ENCODE results near the gene NBPF14. TPM values are rescaled to one million over a fixed set of nuclear protein-coding genes. Genes with fewer than 3 reads are reported as not detected.
"Not testable (repeated sequence)": the region's sequence is repeated elsewhere in the genome, so short reads cannot be mapped to it uniquely, and the experiment has no call there.

The NBPF14 gene, protein sequence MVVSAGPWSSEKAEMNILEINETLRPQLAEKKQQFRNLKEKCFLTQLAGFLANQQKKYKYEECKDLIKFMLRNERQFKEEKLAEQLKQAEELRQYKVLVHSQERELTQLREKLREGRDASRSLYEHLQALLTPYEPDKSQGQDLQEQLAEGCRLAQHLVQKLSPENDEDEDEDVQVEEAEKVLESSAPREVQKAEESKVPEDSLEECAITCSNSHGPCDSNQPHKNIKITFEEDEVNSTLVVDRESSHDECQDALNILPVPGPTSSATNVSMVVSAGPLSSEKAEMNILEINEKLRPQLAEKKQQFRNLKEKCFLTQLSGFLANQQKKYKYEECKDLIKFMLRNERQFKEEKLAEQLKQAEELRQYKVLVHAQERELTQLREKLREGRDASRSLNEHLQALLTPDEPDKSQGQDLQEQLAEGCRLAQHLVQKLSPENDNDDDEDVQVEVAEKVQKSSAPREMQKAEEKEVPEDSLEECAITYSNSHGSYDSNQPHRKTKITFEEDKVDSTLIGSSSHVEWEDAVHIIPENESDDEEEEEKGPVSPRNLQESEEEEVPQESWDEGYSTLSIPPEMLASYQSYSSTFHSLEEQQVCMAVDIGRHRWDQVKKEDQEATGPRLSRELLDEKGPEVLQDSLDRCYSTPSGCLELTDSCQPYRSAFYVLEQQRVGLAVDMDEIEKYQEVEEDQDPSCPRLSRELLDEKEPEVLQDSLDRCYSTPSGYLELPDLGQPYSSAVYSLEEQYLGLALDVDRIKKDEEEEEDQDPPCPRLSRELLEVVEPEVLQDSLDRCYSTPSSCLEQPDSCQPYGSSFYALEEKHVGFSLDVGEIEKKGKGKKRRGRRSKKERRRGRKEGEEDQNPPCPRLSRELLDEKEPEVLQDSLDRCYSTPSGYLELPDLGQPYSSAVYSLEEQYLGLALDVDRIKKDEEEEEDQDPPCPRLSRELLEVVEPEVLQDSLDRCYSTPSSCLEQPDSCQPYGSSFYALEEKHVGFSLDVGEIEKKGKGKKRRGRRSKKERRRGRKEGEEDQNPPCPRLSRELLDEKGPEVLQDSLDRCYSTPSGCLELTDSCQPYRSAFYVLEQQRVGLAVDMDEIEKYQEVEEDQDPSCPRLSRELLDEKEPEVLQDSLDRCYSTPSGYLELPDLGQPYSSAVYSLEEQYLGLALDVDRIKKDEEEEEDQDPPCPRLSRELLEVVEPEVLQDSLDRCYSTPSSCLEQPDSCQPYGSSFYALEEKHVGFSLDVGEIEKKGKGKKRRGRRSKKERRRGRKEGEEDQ (N-terminal part only)
- 28.5 and 30.9 TPM in 2 replicates for total RNA-seq (2014; rRNA removed; shearing (Covaris generic))

DNA sequence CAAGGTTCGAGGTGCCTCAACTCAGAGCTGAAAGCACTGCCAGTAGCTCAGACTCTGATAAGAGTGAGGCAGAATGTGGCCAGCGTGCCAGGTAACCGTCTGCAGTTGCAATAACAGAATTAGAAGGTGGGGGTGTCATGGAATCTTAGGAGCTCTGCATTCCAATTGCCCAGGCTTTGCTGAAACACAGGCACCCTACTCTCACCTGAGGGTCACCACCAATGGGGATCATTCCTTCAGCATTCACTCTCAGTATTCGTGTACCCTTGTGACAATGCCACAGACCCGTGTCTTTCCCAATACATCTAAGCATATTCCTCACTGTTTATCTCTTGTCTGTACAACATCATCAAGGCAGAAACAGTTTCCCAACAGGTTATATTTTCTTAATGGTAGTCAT lies at the start of gene NBPF14:
Gene NBPF14 (minus strand): TSS at position 101 of the 400 bp plus-strand sequence. CDS start 294 bp downstream, outside the sequence.
- not testable (repeated sequence) for DNase-seq (ENCODE audit: low read depth)

DNA sequence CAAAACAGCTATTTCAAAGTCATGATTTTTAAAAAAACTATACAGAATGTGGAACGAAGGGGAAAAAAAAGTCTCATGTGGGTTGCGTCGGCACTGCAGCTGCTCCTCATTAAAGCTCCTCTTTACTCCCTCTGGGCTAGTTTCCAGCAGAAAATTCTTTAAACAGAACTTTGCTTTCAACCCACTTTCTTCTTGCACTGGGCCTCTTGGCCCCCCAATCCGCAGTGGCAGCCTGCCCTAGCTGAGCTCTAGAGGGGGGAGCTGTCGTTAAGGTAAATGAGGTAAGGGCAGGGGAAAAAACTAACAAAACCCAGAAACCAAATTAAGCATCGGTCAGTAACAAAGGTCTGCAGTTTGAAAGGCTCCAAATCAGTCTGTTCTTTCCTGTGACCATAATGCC lies 29.6 kb upstream of the NBPF14 start:
- not testable (repeated sequence) for DNase-seq (ENCODE audit: low read depth)

DNA sequence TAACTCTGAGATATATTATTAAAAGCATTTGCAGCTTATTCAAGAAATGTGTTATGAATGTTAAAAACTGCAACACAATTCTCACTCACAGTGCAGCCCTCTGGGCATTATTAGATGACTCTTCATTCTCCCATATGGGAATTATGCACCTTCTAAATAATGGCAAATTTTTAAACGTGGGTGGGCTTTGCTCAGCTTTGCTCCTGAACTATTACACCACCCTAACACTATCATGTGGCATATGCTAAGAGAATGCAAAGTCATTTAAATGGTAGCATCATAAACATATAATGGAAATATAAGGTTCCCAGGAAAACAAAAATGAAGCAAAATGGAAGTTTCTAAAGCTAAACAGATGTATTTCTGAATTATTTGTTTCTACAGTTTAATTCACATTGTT lies 22.4 kb upstream of the NBPF14 start:
- not testable (repeated sequence) for DNase-seq (ENCODE audit: low read depth)

DNA sequence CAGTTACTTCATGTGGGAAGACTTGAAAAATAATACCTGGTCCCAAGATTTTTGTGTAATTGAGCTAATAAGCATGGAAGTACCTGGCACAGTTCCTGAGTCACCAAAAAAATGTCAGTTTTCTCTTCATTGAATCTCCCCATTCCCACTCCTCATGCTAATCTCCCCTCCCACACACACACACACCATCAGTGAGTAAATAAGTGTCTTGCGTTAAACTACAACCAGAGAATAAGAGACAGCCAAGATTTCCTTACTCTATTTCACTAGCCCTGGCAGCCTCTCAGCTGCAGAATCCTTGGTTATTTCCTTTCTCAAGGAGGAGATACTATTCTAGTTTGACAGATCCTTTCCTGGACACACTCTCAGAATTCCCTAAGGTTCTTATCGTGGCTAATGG lies 9.5 kb upstream of the NBPF14 start:
- DNase-seq (ENCODE audit: low read depth), result not testable (repeated sequence)

DNA sequence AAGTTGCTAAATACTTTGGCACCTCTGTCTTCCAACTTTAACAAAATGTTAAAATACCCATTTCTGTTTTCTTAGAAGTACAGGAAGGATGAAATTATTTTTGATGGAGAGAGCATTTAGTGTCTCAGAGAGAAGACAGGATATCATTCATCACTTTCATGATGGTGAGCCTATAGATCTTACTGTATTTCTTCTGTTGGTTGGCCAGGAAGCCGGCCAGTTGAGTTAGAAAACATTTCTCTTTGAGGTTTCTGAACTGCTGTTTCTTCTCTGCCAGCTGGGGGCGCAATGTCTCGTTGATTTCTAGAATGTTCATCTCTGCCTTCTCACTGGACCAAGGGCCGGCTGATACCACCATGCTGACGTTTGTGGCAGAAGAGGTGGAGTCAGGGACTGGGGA lies 451 bp downstream of the NBPF14 start:
- DNase-seq (ENCODE audit: low read depth), result not testable (repeated sequence)

DNA sequence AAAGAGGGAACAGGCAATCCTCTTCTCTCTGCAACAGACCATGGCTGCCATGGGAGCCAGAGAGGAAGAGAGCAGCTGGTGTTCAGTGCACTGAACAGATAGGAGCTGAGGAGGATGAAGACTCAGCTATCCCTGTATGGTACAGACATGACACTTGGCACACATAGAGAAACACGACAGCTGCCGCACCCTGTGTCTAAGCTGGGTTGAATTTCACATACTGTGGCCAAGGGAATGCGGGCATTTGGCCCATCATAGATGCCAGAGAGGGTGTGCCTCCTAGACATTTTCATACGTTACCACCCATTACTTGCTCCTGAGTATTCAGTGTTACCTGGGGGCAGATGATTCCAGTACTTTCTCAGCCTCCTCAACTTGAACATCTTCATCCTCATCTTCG lies 4.7 kb downstream of the NBPF14 start:
- not testable (repeated sequence) for DNase-seq (ENCODE audit: low read depth)

DNA sequence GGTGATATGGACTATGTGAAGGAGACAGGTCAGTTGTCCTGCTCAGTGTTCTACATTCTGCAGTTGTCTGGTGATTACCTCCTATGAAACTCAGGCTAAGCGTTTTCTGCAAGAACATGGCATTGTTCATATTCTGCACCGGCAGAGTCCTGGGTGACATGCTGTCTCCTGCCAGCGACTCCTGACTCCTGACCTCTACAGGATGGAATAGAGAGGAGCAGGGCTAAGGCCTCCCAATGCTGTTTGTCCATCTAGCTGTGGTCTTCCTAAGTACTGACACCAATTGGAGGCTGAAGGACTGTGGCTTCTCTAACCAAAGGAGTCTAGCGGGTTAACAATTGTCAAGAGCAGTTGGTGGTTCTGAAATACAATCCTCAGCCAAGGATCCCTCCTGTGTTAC lies 63.7 kb downstream of the NBPF14 start:
- DNase-seq (ENCODE audit: low read depth), result not testable (repeated sequence)

DNA sequence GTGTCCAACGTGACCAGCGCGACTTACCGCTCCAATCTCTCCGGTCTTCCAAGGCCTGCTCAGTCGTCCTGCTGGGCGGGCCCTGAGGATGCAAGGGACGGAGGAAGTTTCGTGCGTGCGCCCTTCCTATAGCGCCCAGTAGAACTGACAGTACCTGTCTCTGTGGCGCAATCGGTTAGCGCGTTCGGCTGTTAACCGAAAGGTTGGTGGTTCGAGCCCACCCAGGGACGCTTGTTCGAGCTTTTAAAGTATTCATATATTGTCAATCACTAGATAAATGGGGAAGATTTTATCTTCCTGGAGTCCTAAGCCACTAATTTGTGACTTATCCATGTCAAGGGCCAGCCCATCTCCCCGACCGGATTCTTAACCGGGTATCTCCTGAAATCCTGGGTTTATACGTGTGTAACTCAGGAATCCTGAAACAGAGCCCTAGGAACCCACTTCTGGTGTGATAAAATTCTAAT lies 66.7 kb downstream of the NBPF14 start:
- peak; percentile 68 for DNase-seq (ENCODE audit: low read depth)

DNA sequence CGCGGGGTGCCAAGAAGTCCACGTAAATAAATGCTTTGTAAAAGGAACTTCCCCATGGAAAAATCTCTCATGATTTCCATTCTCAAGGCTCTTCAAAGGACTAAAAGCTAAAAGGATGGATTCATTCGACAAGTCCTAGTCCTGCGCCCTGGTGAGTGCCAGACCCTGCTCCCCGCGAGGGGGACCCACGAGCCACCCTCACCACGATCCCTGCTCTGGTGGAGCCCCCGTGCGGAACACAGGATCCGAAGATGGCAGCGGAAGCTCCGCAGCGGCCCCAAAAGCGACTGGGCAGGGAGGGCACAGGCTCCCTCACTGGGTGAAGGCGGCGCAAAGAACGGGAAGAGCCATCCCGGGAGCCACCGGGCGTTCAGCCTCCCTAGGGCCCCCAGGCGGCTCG lies 67.2 kb downstream of the NBPF14 start:
- not testable (repeated sequence) for DNase-seq (ENCODE audit: low read depth)

DNA sequence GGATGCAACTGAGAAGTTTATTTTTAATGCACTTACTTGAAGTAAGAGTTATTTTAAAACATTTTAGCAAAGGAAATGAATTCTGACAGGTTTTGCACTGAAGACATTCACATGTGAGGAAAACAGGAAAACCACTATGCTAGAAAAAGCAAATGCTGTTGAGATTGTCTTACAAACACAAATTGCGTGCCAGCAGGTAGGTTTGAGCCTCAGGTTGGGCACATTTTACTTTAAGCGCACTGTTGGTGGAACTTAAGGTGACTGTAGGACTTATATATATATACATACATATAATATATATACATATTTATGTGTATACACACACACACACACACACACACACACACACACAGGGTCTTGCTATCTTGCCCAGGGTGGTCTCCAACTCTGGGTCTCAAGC lies 69.2 kb downstream of the NBPF14 start:
- not testable (repeated sequence) for DNase-seq (ENCODE audit: low read depth)

DNA sequence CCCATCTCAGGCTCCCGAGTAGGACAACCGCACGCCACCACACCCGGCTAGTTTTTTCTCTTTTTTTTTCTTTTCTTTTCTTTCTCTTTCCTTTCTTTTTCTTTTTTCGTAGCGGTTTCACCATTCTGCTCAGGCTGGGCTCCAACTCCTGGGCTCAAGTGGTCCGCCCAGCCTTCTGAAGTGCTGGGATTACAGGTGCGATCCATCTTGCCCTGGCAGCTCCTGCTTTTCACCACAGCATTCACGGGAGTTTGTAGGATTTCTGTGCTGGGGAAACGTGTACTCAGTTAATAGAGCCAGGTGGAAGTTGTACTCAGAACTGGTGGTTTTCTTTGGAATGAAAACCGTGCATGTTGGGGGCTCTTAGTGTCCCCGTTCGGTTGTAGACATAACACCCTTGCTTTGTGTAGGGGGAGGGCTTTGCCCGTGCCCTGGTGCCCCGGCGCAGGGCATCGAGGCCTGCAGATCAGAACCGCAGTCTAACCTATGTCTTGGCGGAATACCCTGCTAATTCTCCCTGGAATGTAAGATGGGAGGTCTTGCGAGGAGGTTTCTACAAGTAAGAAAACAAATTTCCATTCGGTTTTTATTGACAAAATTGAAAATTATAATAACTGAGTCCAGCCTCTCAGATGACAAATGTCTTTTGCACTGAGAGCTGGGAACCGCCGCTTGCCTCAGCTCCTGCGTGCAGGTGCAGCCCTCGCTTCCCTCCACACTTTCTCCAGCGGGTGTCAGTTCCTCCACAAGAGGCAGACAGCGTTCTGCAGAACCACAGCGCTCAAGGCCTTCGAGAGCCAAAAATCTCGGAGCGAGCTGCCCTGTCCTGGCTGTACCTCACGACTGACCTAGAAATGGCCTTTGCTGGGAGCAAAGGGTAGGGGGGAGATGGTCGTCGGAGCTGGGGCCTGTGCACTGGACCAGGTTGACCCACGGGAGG lies 72.3 kb downstream of the NBPF14 start:
- not testable (repeated sequence) for DNase-seq (ENCODE audit: low read depth)

DNA sequence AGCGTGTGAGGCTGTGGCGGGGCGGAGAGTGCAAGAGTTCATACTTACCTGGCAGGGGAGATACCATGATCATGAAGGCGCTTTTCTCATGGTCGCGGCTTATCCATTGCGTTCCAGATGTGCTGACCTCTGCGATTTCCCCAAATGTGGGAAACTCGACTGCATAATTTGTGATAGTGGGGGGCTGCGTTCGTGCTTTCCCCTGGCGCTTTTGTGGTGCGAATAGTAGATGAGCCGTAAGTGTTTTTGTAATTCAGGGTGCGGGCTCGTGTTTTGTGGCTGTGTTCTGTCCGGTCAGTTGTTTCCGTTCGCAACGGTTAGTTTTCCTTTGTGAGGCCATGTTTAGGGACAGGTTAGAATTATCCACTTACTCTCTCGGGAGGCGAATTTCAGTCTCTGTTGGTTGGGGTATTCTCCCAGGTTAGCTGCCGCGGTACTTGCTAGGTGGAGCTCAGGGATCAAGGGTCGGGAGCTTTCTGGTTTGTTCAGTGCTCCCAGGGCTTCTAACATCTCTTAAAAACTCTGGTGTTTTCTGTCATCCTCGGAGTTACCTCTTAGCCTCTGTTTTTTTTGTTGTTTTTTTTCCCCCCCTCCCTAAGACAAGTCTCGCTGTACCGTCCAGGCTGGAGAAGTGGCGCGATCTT lies 73.1 kb downstream of the NBPF14 start:
- DNase-seq (ENCODE audit: low read depth), result peak; percentile 98

DNA sequence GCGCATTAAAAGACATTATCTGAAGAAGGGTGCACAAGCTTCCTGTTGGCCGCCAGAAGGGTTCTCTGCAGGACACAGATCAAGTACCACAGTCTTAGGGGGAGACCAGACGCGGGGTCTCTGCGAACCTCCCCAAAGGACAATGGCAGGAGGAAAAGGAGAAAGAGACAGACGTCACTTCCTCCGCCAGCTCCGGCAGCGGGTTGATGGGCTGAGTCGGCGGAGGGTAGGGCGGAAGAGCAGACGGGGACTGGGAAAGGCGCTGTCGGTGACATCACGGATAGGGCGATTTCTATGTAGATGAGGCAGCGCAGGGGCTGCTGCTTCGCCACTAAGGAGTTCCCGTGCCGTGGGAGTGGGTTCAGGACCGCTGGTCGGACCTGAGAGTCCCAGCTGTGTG lies 73.7 kb downstream of the NBPF14 start:
- peak; percentile 89 for DNase-seq (ENCODE audit: low read depth)

DNA sequence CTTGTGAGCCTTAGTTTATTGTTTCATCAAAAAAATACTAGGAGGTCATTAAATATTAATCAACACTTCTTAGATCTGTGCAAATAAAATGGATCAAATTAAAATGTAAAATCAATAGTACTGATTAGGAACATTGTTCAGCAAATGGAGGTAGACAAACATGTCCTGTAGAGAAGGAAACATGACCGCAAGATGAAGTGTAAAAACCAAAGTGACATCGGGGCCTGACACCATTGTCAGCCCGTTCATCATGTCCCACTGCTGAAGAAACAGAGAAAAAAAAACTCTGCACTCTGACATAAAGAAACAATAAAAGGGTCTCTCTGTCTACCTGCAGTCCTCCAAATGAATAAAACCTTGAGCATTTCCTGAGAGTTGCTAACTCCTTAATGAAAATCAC lies 81.5 kb downstream of the NBPF14 start:
- DNase-seq (ENCODE audit: low read depth), result not testable (repeated sequence)

DNA sequence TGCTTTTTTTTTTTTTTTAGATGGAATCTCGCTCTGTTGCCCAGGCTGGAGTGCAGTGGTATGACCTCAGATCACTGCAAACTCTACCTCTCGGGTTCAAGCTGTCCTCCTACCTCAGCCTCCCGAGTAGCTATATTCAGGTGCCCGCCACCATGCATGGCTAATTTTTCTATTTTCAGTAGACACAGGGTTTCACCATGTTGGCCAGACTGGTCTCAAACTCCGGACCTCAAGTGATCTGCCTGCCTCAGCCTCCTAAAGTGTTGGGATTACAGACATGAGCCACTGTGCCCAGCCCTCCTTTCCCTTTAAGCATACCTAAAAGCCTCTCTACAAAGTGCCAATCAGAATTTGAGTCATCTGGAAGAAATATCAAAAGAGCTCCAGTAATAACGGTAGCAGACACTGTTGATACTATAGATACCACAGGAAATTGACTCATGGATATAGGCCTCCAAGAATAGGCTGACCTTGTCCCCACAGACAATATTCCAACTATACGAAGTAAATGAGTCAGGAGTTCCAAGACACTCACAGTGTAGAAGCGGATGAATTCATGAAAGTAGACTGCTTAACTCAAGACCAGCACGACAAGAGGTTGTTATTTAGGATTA lies 83.1 kb downstream of the NBPF14 start:
- peak; percentile 86 for DNase-seq (ENCODE audit: low read depth)

DNA sequence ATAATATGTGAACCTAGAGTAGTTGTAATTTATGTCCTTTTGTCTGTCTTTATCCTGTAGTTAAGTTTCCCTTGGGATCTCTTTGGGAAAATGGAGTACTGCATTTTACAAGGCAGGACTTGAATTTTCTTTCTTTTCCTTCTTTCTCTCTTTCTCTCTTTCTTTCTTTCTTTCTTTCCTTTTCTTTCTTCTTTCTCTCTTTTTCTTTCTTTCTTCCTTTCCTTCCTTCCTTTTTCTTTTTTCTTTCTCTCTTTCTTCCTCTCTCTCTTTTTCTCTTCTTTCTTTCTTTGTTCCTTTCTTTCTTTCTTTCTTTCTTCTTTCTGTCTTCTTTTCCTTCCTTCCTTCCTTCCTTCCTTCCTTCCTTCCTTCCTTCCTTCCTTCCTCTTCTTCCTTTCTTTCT lies 101.9 kb downstream of the NBPF14 start:
- not testable (repeated sequence) for DNase-seq (ENCODE audit: low read depth)

DNA sequence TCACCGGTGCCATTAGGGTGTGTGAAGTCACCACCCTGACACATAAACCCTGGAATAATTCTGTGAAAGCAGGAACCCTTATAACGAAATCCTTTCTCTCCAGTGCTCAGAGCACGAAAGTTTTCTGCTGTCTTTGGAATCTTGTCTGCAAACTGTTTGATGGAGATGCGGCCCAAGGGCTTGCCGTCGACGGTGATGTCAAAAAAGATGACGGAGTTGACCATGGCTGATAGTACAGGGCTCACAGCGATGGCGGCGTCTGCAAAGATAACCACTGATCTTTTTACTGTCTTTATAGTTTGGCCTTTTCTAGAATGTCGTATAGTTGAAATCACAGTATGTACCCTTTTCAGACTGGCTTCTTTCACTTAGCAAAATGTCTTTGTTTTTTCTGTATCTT lies 112.8 kb downstream of the NBPF14 start, which contains the start of gene PPIAL4G:
Gene PPIAL4G (minus strand): TSS at position 274 of the 400 bp plus-strand sequence. CDS start 50 bp downstream, at position 224.
- DNase-seq (ENCODE audit: low read depth), result not testable (repeated sequence)

Measured in RPMI7951 (cell line).